ENCODE results near the gene C11orf58.

C11orf58 gene

DNA sequence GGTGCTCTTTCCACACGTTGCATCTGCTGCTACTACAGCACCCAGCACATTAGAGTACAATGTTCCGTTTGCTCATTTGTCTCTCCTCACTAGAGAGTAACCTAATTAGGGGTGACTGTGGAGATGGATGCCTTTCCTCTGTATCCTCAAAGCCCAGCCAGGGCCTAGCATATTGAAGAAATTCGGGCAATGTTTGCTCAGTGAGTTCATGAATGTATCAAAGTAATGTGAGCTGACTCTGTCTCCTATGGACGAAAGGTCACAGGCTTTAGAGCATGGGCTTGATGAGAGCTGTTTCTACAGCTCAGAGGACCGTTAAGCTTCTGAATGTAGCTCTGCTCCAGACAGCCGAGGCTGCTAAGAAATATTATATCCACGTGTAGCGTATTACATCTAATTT, 67.5 kb downstream of the C11orf58 start:
- no peak for DNase-seq

- DNase-seq: no peak
Observed at GRCh38 chr11:16806791-16807190, 68.3 kb downstream of the C11orf58 start.

GRCh38 chr11:16807306-16807705, 68.9 kb downstream of the C11orf58 start:
- DNase-seq: no peak

Data from NCI-H2171 treated with DMSO at 0.1 percent for 48 hours (cell line).